Neural cell (in vitro differentiated cells): Measurements from ENCODE around the gene DOCK2.

Experiments
- CTCF ChIP-seq: fragments of 450-650 bp; IDR thresholded peaks from 2 replicates; pipeline ENCODE4 v1.5.1; 2014; ENCODE audit warnings: antibody characterized with exemption, mild to moderate bottlenecking, moderate library complexity; ENCODE audit not compliant: poor library complexity, severe bottlenecking
- TF ChIP-seq, protein P1 (sequence below): IDR thresholded peaks from 2 replicates; pipeline ENCODE4 v1.6.1; 2012; ENCODE audit warnings: borderline replicate concordance

DNA sequence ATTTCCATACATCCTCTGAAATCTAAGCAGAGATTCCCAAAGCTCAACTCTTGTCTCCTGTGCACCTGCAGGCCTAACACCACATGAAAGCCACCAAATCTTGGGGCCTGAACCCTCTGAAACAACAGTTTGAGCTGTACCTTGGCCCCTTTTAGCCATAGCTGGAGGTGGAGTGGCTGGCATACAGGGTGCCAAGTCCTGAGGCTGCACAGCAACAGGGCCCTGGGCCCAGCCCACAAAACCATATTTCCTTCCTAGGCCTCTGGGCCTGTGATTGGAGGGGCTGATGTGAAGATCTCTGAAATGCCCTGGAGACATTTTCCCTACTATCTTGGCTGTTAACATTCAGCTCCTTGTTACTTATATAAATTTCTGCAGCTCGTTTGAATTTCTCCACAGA lies 26.5 kb downstream of the DOCK2 start:
- no peak for TF ChIP-seq CTCF
- TF ChIP-seq, protein P1, sequence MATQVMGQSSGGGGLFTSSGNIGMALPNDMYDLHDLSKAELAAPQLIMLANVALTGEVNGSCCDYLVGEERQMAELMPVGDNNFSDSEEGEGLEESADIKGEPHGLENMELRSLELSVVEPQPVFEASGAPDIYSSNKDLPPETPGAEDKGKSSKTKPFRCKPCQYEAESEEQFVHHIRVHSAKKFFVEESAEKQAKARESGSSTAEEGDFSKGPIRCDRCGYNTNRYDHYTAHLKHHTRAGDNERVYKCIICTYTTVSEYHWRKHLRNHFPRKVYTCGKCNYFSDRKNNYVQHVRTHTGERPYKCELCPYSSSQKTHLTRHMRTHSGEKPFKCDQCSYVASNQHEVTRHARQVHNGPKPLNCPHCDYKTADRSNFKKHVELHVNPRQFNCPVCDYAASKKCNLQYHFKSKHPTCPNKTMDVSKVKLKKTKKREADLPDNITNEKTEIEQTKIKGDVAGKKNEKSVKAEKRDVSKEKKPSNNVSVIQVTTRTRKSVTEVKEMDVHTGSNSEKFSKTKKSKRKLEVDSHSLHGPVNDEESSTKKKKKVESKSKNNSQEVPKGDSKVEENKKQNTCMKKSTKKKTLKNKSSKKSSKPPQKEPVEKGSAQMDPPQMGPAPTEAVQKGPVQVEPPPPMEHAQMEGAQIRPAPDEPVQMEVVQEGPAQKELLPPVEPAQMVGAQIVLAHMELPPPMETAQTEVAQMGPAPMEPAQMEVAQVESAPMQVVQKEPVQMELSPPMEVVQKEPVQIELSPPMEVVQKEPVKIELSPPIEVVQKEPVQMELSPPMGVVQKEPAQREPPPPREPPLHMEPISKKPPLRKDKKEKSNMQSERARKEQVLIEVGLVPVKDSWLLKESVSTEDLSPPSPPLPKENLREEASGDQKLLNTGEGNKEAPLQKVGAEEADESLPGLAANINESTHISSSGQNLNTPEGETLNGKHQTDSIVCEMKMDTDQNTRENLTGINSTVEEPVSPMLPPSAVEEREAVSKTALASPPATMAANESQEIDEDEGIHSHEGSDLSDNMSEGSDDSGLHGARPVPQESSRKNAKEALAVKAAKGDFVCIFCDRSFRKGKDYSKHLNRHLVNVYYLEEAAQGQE, result no peak
